ENCODE data around the gene NDUFB2.

GRCh38 chr7:140676306-140676705 is 20.2 kb upstream of the NDUFB2 start:
- TF ChIP-seq, protein P1, sequence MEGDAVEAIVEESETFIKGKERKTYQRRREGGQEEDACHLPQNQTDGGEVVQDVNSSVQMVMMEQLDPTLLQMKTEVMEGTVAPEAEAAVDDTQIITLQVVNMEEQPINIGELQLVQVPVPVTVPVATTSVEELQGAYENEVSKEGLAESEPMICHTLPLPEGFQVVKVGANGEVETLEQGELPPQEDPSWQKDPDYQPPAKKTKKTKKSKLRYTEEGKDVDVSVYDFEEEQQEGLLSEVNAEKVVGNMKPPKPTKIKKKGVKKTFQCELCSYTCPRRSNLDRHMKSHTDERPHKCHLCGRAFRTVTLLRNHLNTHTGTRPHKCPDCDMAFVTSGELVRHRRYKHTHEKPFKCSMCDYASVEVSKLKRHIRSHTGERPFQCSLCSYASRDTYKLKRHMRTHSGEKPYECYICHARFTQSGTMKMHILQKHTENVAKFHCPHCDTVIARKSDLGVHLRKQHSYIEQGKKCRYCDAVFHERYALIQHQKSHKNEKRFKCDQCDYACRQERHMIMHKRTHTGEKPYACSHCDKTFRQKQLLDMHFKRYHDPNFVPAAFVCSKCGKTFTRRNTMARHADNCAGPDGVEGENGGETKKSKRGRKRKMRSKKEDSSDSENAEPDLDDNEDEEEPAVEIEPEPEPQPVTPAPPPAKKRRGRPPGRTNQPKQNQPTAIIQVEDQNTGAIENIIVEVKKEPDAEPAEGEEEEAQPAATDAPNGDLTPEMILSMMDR (IDR thresholded peaks at IDR 0.05) = no peak
- TF ChIP-seq POLR2AphosphoS5 (IDR thresholded peaks at IDR 0.05) (no peak), POLR2A (IDR thresholded peaks at IDR 0.05) (no peak), EP300 (IDR thresholded peaks at IDR 0.05; ENCODE audit: low read depth) (no peak)

Measured in transverse colon (tissue), 4 donors.